GM18870 (cell line): Measurements from ENCODE around the gene CASTOR1.

Experiments
- ATAC-seq: cut with Tn5 transposase; IDR thresholded peaks from one replicate; pipeline ENCODE4 v1.9.1; 2021; ENCODE audit warnings: moderate library complexity; ENCODE audit not compliant: unreplicated experiment

CASTOR1 gene

GRCh38 chr22:30320021-30320556, 30.8 kb upstream of the CASTOR1 start:
- no peak for ATAC-seq

GRCh38 chr22:30318799-30319419, 29.6 kb upstream of the CASTOR1 start:
- no peak for ATAC-seq

DNA sequence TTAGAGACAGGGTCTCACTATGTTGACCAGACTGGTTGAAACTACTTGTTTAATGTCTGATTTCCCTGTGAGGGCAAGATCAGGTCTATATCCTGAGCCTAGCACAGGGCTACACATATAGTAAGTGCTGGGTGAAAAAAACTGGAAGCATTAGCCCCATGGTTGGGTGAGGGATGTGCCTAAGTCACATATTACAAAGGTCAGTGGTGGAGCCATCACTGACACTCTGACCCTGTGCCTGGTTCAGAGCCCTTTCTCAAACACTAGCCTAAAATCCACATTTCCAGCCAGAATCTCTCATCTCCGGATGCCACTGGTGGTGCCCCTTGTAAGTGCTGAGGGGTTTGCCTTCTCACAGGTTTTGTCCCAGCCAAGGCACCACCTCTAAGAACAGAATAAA, 28.5 kb upstream of the CASTOR1 start:
- ATAC-seq: no peak

GRCh38 chr22:30315962-30316576, 26.8 kb upstream of the CASTOR1 start:
- ATAC-seq: no peak

- ATAC-seq: peak; percentile 37
These were observed 25.6 kb upstream of the CASTOR1 start for GRCh38 chr22:30314915-30315314.

GRCh38 chr22:30313527-30314363, 24.4 kb upstream of the CASTOR1 start:
- no peak for ATAC-seq

DNA sequence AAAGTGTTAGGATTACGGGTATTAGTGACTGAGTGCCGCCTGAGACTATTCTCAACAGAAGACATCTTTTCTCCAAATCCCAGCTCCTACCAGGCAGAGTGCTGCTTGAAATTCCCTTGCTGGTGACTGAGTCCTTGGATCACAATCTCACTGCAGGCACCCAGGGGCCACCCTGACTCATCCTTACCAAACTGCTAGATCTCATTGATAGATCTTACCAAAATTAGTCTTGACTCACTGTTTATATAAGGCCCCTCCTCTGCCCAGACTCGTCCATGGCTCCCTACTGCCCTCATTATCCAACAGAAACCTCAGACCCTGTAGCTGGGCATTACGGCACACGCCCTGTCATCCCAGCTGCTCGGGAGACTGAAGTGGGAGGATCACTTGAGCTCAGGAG, 22.7 kb upstream of the CASTOR1 start:
- ATAC-seq: no peak

GRCh38 chr22:30310881-30311771, 21.8 kb upstream of the CASTOR1 start:
- ATAC-seq: no peak

- no peak for ATAC-seq
These were observed 20.8 kb upstream of the CASTOR1 start for GRCh38 chr22:30309951-30310741.

DNA sequence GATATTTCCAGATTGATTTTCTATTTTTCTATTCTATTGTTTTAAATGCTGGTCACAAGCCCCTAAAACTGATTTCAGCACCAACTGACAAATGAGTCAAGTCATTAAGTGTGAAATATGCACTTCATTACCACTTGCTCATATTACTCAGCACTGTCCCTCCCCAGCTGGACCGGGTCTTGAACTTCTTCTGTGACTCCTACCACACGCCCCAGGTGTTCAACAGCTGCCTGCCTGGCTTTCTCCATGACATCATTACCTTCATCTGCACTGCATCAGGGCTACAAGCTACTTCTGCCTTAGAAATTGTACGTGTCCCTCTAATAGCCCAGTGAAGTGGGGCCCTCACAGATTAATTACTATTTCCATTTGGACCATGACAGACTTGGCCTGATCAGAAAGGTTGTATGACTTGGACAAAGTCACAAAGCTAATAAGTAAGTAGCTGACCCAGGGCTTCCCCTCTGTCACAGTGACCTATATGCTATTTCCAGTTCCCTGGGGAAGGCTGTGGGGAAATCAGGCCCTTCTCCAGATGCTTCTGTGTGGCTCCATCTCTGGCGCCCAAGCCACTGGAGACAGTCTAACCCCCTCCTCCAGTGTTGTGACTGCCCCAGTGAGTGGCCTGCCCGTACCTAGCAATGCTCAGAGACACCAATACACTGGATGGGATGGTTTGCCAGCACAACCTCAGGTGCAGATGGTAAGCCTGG, 19.4 kb upstream of the CASTOR1 start:
- ATAC-seq: peak; percentile 31

GRCh38 chr22:30308093-30308492, 18.8 kb upstream of the CASTOR1 start:
- ATAC-seq: no peak

- ATAC-seq: no peak
These were observed 17.8 kb upstream of the CASTOR1 start for GRCh38 chr22:30307041-30307574.

- no peak for ATAC-seq
These were observed 17.3 kb upstream of the CASTOR1 start for GRCh38 chr22:30306627-30307011.

GRCh38 chr22:30305906-30306626, 16.8 kb upstream of the CASTOR1 start:
- ATAC-seq: no peak

GRCh38 chr22:30305519-30305905, 16.2 kb upstream of the CASTOR1 start:
- no peak for ATAC-seq

DNA sequence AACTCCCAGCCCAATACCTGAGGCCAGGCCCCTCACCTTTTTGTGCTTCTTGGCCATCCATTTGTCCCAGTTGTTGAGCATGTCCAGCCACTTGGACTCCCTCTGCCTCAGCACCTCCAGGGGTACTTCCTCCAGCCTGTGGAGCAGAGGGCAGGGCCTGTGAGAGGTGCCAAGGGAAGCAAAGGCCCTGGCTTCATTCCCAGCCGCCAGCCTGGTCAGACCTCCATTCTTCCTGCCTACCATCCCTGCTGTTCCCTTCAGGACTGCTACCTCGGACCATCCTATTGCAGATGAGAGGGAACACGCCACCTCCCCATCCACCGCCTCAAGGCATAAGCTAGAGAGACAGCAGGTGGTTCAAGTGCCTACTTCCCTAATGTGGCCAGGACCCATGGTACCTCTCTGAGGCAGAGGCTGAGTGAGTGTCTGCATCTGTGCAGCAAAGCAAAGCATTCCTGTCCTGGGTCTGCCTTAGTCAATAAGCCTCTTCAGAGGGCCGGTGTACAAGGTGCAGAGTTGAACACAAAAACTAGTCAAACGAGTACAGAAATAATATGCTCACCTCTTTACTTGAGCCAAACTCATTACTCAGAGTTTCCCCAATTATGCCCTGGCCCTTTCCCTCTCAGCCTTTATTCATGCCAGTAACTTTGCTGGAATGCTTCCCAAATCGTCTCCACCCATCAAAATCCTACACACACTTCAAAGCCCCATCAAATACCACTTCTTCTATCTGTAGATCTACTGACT, 15.4 kb upstream of the CASTOR1 start:
- no peak for ATAC-seq

DNA sequence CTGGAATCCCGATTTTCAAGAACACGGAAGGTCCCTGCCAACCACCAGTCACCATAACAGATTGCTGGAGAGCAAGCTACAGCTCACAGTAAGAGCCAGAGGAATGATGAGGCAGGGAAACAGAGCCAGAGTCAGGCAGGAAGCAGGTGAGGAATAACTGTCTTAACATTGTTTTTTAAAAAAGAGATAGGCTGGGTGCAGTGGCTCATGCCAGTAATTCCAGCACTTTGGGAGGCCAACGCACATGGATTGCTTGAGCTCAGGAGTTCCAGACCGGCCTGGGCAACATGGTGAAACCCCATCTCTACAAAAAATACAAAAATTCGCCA, 13.5 kb upstream of the CASTOR1 start:
- ATAC-seq: no peak
